ENCODE results near the gene GTPBP1.

The GTPBP1 gene

GRCh38 chr22:38732251-38732815, 26.6 kb downstream of the GTPBP1 start:
- Histone ChIP-seq H3K9ac (ENCODE audit: insufficient read length, low read depth) (no peak overlapping the region), H3K27me3 (ENCODE audit: insufficient read depth, insufficient read length) (no peaks in the 10 kb centered on the region), H3K4me1 (ENCODE audit: insufficient read depth, insufficient read length) (peaks cover 3% of the 10 kb centered on the region), H3K4me3 (ENCODE audit: insufficient read length, low read depth) (no peak overlapping the region), H3K36me3 (ENCODE audit: insufficient read depth, insufficient read length, low read length) (peaks cover 88% of the 10 kb centered on the region), H3K9me3 (ENCODE audit: insufficient read depth, low read length) (no peaks in the 10 kb centered on the region)
- DNase-seq (ENCODE audit: low read depth, low spot score) = no peak
- no peak for TF ChIP-seq SUZ12 (IDR thresholded peaks at IDR 0.05; ENCODE audit: extremely low read depth, insufficient read depth, insufficient read length)
- no peak for TF ChIP-seq ZNF274 (IDR thresholded peaks at IDR 0.05; ENCODE audit: low read depth, low read length)
- no peak for TF ChIP-seq YY1 (IDR thresholded peaks at IDR 0.05; ENCODE audit: insufficient read depth, insufficient read length)

- H3K4me3 ChIP-seq (ENCODE audit: insufficient read length, low read depth) = no peak overlapping the region
- no peak for TF ChIP-seq YY1 (IDR thresholded peaks at IDR 0.05; ENCODE audit: insufficient read depth, insufficient read length)
- no peak for TF ChIP-seq SUZ12 (IDR thresholded peaks at IDR 0.05; ENCODE audit: extremely low read depth, insufficient read depth, insufficient read length)
- no peak for TF ChIP-seq ZNF274 (IDR thresholded peaks at IDR 0.05; ENCODE audit: low read depth, low read length)
- H3K36me3 ChIP-seq (ENCODE audit: insufficient read depth, insufficient read length, low read length) = peaks cover 87% of the 10 kb centered on the region
- H3K9me3 ChIP-seq (ENCODE audit: insufficient read depth, low read length) = no peaks in the 10 kb centered on the region
- peaks cover 3% of the 10 kb centered on the region for H3K4me1 ChIP-seq (ENCODE audit: insufficient read depth, insufficient read length)
- no peak for DNase-seq (ENCODE audit: low read depth, low spot score)
- H3K27me3 ChIP-seq (ENCODE audit: insufficient read depth, insufficient read length) = no peaks in the 10 kb centered on the region
- H3K9ac ChIP-seq (ENCODE audit: insufficient read length, low read depth) = no peak overlapping the region
Observed at GRCh38 chr22:38733329-38733723, 27.6 kb downstream of the GTPBP1 start.

GRCh38 chr22:38733724-38734381, 28.1 kb downstream of the GTPBP1 start:
- H3K9ac ChIP-seq (ENCODE audit: insufficient read length, low read depth) = no peak overlapping the region
- peaks cover 3% of the 10 kb centered on the region for H3K4me1 ChIP-seq (ENCODE audit: insufficient read depth, insufficient read length)
- H3K4me3 ChIP-seq (ENCODE audit: insufficient read length, low read depth) = no peak overlapping the region
- H3K9me3 ChIP-seq (ENCODE audit: insufficient read depth, low read length) = no peaks in the 10 kb centered on the region
- no peak for TF ChIP-seq YY1 (IDR thresholded peaks at IDR 0.05; ENCODE audit: insufficient read depth, insufficient read length)
- TF ChIP-seq SUZ12 (IDR thresholded peaks at IDR 0.05; ENCODE audit: extremely low read depth, insufficient read depth, insufficient read length) = no peak
- no peak for TF ChIP-seq ZNF274 (IDR thresholded peaks at IDR 0.05; ENCODE audit: low read depth, low read length)
- no peak for DNase-seq (ENCODE audit: low read depth, low spot score)
- H3K27me3 ChIP-seq (ENCODE audit: insufficient read depth, insufficient read length) = no peaks in the 10 kb centered on the region
- H3K36me3 ChIP-seq (ENCODE audit: insufficient read depth, insufficient read length, low read length) = peaks cover 87% of the 10 kb centered on the region

- H3K9me3 ChIP-seq (ENCODE audit: insufficient read depth, low read length) = no peaks in the 10 kb centered on the region
- no peak overlapping the region for H3K4me3 ChIP-seq (ENCODE audit: insufficient read length, low read depth)
- peaks cover 87% of the 10 kb centered on the region for H3K36me3 ChIP-seq (ENCODE audit: insufficient read depth, insufficient read length, low read length)
- TF ChIP-seq YY1 (IDR thresholded peaks at IDR 0.05; ENCODE audit: insufficient read depth, insufficient read length) (no peak), SUZ12 (IDR thresholded peaks at IDR 0.05; ENCODE audit: extremely low read depth, insufficient read depth, insufficient read length) (no peak), ZNF274 (IDR thresholded peaks at IDR 0.05; ENCODE audit: low read depth, low read length) (no peak)
- peaks cover 3% of the 10 kb centered on the region for H3K4me1 ChIP-seq (ENCODE audit: insufficient read depth, insufficient read length)
- no peak for DNase-seq (ENCODE audit: low read depth, low spot score)
- no peak overlapping the region for H3K9ac ChIP-seq (ENCODE audit: insufficient read length, low read depth)
- H3K27me3 ChIP-seq (ENCODE audit: insufficient read depth, insufficient read length) = no peaks in the 10 kb centered on the region
Observed at GRCh38 chr22:38734421-38735100, 28.8 kb downstream of the GTPBP1 start.

- no peak for DNase-seq (ENCODE audit: low read depth, low spot score)
- H3K27me3 ChIP-seq (ENCODE audit: insufficient read depth, insufficient read length) = no peaks in the 10 kb centered on the region
- peaks cover 3% of the 10 kb centered on the region for H3K4me1 ChIP-seq (ENCODE audit: insufficient read depth, insufficient read length)
- no peaks in the 10 kb centered on the region for H3K9me3 ChIP-seq (ENCODE audit: insufficient read depth, low read length)
- H3K9ac ChIP-seq (ENCODE audit: insufficient read length, low read depth) = no peak overlapping the region
- TF ChIP-seq YY1 (IDR thresholded peaks at IDR 0.05; ENCODE audit: insufficient read depth, insufficient read length) (no peak), ZNF274 (IDR thresholded peaks at IDR 0.05; ENCODE audit: low read depth, low read length) (no peak), SUZ12 (IDR thresholded peaks at IDR 0.05; ENCODE audit: extremely low read depth, insufficient read depth, insufficient read length) (no peak)
- H3K4me3 ChIP-seq (ENCODE audit: insufficient read length, low read depth) = no peak overlapping the region
- H3K36me3 ChIP-seq (ENCODE audit: insufficient read depth, insufficient read length, low read length) = peaks cover 86% of the 10 kb centered on the region
Observed at GRCh38 chr22:38735126-38735464, 29.4 kb downstream of the GTPBP1 start.

GRCh38 chr22:38735465-38736256, 29.9 kb downstream of the GTPBP1 start:
- DNase-seq (ENCODE audit: low read depth, low spot score) = no peak
- H3K36me3 ChIP-seq (ENCODE audit: insufficient read depth, insufficient read length, low read length) = peaks cover 83% of the 10 kb centered on the region
- no peak overlapping the region for H3K9ac ChIP-seq (ENCODE audit: insufficient read length, low read depth)
- no peaks in the 10 kb centered on the region for H3K9me3 ChIP-seq (ENCODE audit: insufficient read depth, low read length)
- H3K4me3 ChIP-seq (ENCODE audit: insufficient read length, low read depth) = no peak overlapping the region
- H3K27me3 ChIP-seq (ENCODE audit: insufficient read depth, insufficient read length) = no peaks in the 10 kb centered on the region
- TF ChIP-seq ZNF274 (IDR thresholded peaks at IDR 0.05; ENCODE audit: low read depth, low read length) = no peak
- no peak for TF ChIP-seq YY1 (IDR thresholded peaks at IDR 0.05; ENCODE audit: insufficient read depth, insufficient read length)
- TF ChIP-seq SUZ12 (IDR thresholded peaks at IDR 0.05; ENCODE audit: extremely low read depth, insufficient read depth, insufficient read length) = no peak
- H3K4me1 ChIP-seq (ENCODE audit: insufficient read depth, insufficient read length) = peaks cover 3% of the 10 kb centered on the region

GRCh38 chr22:38736257-38736570, 30.5 kb downstream of the GTPBP1 start:
- Histone ChIP-seq H3K9ac (ENCODE audit: insufficient read length, low read depth) (no peak overlapping the region), H3K9me3 (ENCODE audit: insufficient read depth, low read length) (no peaks in the 10 kb centered on the region), H3K36me3 (ENCODE audit: insufficient read depth, insufficient read length, low read length) (peaks cover 82% of the 10 kb centered on the region), H3K27me3 (ENCODE audit: insufficient read depth, insufficient read length) (no peaks in the 10 kb centered on the region), H3K4me1 (ENCODE audit: insufficient read depth, insufficient read length) (peaks cover 3% of the 10 kb centered on the region), H3K4me3 (ENCODE audit: insufficient read length, low read depth) (no peak overlapping the region)
- TF ChIP-seq YY1 (IDR thresholded peaks at IDR 0.05; ENCODE audit: insufficient read depth, insufficient read length) = no peak
- TF ChIP-seq SUZ12 (IDR thresholded peaks at IDR 0.05; ENCODE audit: extremely low read depth, insufficient read depth, insufficient read length) = no peak
- no peak for TF ChIP-seq ZNF274 (IDR thresholded peaks at IDR 0.05; ENCODE audit: low read depth, low read length)
- DNase-seq (ENCODE audit: low read depth, low spot score) = no peak
